ENCODE measurements around the gene PLB1.
A peak's percentile ranks its signal among the peaks of the same experiment; 100 is the strongest.

The PLB1 gene

DNA sequence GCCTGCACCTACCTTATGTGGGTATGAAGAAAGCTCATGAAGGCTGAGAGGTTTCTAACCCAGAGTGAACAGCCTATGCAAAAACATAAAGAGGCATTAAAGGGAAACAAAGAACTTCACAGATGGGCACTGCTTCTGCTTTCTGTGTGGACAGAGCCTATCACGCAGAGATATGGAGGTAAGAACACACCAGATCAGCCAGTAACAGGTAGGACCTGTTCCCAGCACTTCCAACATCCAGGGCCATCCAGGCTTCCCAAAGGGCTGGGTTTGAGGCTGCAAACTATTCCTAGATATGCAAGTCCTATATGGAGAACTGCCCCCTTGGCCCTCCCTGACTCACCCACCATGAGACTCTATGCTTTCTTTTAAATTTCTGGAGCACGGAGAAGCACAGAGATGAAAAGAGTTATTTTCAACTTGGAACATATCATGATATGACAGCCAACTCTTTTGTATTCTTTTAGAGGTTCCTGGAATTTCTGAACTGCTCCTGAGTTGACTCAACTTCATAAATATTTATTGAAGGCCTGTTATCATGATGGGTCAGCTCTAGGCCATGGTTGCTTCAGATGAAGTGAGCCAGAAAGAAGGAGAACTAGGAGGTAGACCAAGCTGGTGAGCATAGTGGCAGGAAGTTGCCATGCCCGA, 178.3 kb downstream of the PLB1 start:
- no peak for DNase-seq

DNA sequence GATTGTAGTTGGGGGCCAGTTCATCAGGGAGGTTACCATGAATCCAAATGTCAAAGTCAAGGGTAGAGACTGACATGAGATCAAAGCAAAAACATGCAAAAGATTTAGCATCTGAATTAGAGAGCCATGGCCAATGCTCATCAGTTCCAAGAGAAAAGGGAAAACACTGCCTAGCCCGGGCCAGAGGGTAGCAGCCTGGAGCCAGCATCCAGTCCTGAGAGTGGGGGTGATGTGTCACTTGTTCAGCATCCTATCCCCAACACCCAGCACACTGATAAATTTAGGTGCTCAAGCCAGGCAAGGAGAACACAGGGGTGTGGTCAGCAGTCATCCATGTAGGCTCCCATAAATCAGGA, 178.8 kb downstream of the PLB1 start:
- no peak for DNase-seq

DNA sequence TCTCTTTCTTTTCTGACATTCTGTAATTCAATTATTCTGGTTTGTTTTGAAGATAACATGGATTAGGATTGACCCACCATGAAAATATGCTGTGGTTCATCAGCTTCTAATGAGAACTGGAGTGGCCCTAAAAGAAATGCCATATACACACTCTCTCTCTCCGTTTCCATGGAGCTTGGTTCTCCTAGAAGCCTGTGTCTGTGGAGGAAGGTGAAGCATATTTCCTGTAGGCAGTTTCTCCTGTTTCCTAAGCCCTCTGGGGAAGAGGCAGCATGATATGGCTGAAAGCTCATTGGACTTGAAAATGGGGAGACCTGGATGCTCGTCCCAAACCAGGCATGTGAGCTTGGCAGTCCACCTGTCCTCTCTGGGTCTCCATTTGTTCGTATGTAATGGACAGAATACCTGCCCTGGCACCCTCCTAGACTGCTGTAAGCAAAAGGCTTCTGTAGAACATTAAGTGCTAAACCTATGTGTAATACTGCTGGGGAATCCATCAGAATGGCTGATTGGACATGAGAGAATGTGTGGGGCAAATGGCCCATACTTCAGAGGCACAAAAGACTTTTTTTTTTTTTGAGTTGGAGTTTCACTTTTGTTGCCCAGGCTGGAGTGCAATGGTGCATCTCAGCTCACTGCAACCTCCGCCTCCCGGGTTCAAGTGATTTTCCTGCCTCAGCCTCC, 180.4 kb downstream of the PLB1 start:
- DNase-seq, result no peak

DNA sequence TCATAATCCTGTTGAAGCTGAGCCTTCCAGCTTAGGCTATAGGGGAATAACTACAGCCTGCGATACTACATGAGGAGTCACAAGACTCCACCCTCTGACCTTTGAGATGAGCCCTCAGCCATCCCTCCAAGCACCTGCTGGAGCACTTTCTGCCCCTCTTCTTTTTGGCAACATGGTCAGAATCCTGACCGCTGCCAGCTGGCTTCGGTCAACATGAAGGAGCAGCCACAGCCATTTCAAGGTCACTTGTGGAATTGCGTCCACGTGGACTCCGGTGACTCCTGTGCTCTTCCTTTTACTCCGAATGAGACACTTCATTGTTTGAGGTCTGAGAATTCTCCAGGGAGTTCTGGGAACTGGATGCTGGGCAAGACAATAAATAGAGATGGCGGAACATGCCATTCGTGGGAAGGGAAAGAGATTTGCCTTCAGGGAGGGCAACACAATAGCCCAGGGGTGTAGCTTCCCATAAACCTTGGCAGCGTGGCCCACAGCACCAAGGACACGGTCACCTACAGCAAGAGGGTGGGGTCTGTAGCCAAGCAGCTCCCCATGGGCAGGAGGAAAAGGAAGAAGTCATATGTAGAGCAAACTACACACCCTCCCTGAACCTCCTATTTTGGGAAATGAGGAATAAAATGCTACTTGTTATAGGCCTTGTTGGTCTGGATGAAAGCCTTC, 182.5 kb downstream of the PLB1 start:
- no peak for DNase-seq

DNA sequence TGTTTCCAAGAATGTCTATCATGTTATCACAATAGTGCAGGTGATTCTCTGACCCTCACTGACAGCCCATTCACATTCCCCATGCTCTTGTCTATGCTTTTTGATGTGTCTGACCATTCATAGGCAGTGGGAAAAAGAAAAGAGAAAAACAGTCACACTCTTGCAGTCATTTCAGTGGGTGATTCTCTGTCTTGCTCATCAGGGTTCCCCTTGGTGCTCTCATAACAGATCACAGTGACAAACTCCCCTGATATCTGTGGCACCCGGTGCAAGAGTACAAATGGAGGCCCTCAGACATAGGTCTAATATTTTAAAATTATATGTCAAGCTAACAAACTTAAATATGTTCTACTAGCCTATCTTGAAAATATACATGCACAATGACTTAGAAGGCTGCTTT, 183.1 kb downstream of the PLB1 start:
- no peak for DNase-seq

DNA sequence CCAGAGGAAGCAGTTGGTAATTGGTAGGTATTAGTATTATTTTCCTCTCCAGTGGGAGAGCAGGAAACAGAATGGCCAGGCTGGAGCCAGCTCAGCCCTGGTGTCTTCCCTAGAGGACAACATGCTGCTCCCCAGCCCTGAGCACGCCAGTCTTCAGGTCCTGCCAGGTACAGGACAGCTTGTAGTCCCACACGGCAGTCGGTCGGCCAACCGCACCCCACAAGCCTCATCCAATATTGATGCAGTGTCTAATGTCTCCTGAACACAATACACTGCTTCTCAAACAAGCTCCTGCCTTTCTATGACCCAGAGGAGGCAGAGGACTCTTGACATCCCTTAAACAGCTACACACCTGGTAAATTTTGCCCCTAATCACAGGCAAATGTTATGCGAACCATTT, 184.8 kb downstream of the PLB1 start:
- no peak for DNase-seq

DNA sequence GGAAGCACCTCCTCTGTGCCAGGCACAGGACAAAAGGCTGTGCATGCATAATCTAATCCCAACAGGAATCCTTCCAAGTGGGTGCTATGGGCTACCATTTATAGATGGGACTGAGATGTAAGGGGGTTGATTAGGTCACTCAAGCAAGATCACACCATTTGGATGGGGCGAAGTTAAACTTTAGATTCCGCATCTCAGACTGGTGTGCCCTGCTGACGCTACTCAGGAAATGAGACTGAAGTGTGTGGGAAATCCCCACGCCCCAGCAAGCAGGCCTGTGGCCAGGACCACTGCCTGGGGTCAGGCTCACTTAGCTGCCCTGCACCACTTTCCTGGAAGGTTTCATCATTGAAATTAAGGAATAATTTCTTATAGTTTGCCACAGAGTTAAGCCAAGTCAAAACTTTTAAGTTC, 185.3 kb downstream of the PLB1 start:
- DNase-seq, result peak in 3 of 4 experiments; percentile 6 to 22 (median 10)

DNA sequence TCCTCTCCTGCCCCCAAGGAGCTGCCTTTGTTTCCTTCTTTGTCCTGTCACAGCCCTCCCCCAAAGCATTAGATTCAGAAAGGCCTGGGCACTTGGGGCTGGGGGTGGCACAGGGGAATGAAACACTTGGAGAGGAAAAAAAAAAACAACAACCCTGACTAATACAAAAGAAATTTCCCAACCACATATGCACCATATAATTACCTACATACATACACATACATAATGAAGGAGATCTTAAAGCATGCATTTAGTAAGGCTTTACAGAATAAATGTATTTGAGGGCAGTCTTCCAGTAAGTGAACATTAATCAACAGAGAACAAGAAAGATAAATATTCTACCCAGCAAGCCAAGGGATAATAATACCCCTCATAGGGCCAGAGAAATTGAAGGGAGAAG, 185.7 kb downstream of the PLB1 start:
- DNase-seq, result no peak

DNA sequence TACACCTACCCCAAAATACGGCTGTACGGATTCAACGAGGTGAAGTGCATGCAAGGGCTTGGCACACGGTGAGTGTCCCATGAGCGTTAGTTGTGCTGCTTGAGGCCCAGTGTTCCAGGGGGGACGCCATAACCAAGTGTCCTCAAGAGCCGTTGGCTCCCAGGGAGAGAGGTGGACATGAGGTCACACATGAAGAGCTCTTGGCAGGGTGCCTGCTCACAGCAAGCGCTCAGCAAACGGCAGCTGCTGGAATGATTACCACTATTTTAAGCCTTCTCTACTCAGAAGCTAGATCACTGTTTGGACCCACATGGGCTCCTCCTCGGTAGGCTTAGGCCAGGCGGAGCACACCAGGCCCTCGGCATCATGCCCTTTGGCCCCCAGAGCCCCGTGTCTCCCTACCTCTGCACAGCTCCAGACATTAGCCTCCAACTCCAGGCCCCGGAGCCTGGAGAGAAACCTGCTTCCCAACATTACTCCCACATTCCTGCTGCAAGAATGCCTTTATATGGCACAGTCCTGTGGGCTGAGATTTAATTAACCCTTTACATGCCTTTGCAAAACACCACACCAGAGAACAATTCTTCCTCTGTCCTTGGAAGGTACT, 187.3 kb downstream of the PLB1 start:
- no peak for DNase-seq

DNA sequence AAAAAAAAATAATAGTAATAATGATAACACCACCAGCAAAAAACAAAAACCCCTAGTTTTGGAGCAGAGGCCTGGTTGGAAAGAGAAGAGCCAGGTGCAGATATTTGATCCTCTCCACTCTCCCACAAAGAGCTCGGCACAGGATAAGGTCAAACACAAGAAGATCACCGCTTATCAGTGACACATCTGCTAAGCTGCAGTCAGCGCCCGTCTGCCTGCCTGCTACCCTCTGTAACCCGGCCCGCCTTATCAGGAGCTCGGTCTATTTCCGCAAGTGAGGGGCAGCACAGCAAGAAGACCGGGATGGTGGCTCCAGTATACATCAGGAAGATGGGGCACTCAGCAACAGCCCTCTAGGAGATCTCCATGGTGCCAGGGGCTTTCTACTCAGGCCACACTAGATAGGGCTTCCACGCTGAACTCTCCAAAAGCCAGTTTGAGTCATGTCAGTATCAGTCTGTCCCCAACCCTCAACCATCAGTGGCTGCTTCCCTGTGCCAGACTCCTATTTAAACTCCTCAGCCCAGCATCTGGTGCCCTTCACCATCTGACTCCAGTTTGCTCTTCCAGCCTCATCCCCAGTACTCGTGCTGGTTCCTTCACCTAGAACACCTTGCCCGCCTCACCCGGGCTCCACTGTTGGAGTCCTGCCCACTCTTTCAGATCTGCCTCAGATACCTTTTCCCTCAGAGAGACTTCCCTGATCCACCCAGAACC, 188.4 kb downstream of the PLB1 start:
- DNase-seq, result no peak

DNA sequence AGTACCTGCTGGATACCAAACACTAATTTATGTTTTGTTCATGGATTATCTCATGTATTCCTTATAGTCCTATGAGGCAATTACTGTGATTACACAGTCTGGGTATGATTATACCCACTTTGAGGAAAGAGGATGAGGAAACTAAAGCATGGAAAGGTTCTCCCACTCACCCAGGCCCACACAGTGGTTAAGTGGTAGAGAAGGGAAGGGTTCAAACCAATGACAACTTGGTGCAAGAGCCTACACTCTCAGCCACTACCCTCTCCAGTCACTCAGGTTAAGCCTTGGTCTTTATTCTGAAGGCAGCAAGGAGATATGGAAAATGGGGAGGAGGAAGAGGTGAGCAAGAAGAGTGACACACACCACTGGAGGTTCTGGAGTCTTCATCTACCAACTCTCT, 191.3 kb downstream of the PLB1 start:
- no peak for DNase-seq

DNA sequence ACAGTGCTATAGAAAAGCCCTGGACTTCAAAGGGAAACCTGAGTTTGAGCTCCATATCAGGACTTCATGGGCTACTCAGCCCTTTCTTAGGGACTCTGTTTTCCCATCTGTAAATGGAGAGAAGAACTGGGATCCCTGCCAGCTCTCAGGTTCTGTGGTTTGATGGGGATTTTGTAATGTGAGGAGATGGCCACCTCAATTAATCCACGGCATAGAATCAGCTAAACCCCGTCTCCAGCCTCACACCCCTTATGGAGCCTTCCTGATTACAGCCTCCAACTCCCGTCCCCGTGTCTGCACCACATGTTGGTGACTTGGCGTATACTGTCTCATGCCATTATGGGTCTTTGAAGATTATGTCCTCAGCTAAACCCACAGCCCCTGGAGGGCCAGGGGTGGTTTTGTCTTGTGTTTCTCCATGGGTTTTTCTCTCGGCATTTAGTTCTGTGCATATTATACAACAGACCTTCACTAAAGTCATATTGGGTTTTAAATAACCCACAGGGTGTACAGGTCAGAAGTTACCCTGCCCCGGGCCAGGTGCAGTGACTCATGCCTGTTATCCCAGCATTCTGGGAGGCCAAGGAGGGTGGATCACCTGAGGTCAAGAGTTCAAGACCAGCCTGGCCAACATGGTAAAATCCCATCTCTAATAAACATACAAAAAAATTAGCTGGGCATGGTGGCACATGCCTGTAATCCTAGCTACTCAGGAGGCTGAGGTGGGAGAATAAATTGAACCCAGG, 192.0 kb downstream of the PLB1 start:
- DNase-seq, result no peak

DNA sequence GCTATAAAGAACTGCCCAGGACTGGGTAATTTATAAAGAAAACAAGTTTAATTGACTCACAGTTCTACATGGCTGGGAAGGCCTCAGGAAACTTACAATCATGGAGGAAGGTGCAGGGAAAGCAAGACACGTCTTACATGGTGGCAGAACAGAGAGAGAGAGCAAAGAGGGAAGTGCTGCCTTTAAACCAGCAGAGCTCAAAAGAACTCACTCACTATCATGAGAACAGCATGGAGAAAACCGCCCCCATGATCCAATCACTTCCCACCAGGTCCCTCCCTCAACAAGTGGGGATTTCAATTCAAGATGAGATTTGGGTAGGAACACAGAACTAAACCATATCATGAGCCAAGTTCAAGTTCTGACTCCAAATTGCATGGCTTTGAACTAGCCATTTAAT, 193.0 kb downstream of the PLB1 start:
- no peak for DNase-seq

DNA sequence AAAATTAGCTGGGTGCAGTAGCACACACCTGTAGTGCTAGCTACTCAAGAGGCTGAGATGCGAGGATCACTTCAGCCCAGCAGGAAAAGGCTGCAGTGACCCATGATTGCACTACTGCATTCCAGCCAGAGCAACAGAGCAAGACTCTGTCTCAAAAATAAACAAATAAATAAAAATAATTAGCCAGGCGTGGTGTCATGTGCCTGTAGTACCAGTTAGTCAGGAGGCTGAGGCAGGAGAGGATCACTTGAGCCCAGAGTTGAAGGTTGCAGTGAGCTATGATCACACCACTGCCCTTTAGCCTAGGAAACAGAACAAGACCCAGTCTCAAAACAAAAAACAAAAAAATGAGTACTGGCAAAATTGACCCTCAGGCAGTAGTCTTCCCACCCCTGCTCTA, 193.9 kb downstream of the PLB1 start:
- no peak for DNase-seq

DNA sequence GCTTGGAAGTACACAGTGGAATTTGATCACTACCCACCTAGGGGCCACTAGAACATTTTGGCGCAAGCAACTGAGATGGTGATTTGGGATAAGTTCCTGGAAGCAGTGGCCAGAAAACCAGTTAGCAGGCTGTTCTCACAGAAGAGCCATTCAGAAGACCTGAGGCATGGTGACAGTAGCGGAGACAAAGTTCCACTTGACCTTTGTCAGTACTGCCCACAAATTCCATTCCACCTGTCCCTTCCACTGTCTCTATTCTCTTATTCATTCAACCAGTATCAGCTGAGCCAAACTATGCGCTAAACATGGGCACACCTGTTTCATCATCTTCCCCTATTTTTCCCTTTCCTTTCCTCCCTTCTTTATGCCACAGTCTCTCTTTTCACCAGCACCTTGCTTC, 196.6 kb downstream of the PLB1 start:
- no peak for DNase-seq

DNA sequence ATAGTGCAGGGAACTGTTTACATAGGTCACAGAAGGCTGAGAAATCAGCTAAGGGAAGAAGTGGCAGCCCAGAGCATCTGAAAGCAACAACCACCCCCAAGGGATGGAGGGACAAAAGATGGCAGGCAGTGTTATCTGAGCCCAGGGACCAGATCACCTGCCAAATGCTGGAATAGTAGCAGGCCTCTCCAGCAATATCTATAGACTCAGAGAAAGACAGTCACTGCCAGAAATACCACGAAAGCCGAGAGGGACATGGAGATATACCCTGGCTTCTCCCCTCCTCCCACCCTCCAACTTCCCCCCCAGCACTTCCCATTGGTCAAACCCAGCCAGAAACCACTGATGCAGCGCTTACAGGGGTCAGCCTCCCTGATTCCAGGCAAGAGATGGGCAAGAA, 197.4 kb downstream of the PLB1 start:
- DNase-seq, result no peak

All from activated CD4-positive, CD25-positive, alpha-beta regulatory T cell (primary cell).